ENCODE measurements around the gene PDCD1LG2.

GRCh38 chr9:5574097-5574496, 63.8 kb downstream of the PDCD1LG2 start:
- TF ChIP-seq CTCF (IDR thresholded peaks at IDR 0.05) (no peak), POLR2A (IDR thresholded peaks at IDR 0.05) (no peak), EP300 (IDR thresholded peaks at IDR 0.05) (no peak)

Measured in ovary (tissue), 3 donors.